Activated T-helper 17 cell treated with anti-CD3 and anti-CD28 coated beads, Interleukin-2, amount 50 U/mL, for 72 hours (primary cell): ENCODE data around the gene DOCK10. TPM values are rescaled to one million over a fixed set of nuclear protein-coding genes. Genes with fewer than 3 reads are reported as not detected.
A peak's percentile ranks its signal among the peaks of the same experiment; 100 is the strongest.

Experiments
- ATAC-seq: fragments of 150-1000 bp; cut with Tn5 transposase; replicated peaks from 2 replicates; pipeline ENCODE4 v1.10.0; 2021; ENCODE audit warnings: mild to moderate bottlenecking, moderate library complexity
- H3K27ac Mint-ChIP-seq: one replicate; pipeline ENCODE4 v1.8.0; 2022; ENCODE audit warnings: mixed read lengths
- H3K27me3 Mint-ChIP-seq: one replicate; pipeline ENCODE4 v1.8.0; 2022; ENCODE audit warnings: mixed read lengths
- H3K36me3 Mint-ChIP-seq: one replicate; pipeline ENCODE4 v1.8.0; 2022; ENCODE audit warnings: low read depth, mild to moderate bottlenecking, mixed read lengths
- H3K4me1 Mint-ChIP-seq: one replicate; pipeline ENCODE4 v1.8.0; 2022; ENCODE audit warnings: mixed read lengths
- H3K4me3 Mint-ChIP-seq: one replicate; pipeline ENCODE4 v1.8.0; 2022; ENCODE audit warnings: mild to moderate bottlenecking, mixed read lengths
- H3K9me3 Mint-ChIP-seq: one replicate; pipeline ENCODE4 v1.8.0; 2022; ENCODE audit warnings: mixed read lengths
- total RNA-seq, 2 donors: library from RNA; stranded (reverse); gene quantifications; one replicate each; pipeline ENCODE4 v1.2.3, GENCODE V29; 2022

DOCK10 gene
- total RNA-seq, 2 donors from 2014 or later, result 142 to 227 TPM

GRCh38 chr2:225010804-225011203 is 31.5 kb downstream of the DOCK10 start:
- peaks cover 13% of the 10 kb centered on the region for H3K36me3 Mint-ChIP-seq
- no peaks in the 10 kb centered on the region for H3K9me3 Mint-ChIP-seq
- peaks cover 63% of the 10 kb centered on the region for H3K4me1 Mint-ChIP-seq
- peak; percentile 84 for ATAC-seq
- H3K27ac Mint-ChIP-seq, result peak overlapping the region; percentile 90
- no peaks in the 10 kb centered on the region for H3K27me3 Mint-ChIP-seq
- peak overlapping the region; percentile 77 for H3K4me3 Mint-ChIP-seq

GRCh38 chr2:225009768-225010167 is 32.5 kb downstream of the DOCK10 start:
- Mint-ChIP-seq H3K4me1 (peaks cover 63% of the 10 kb centered on the region), H3K27ac (peak overlapping the region; percentile 90)

GRCh38 chr2:225008935-225009334 is 33.3 kb downstream of the DOCK10 start:
- Mint-ChIP-seq H3K27me3 (no peaks in the 10 kb centered on the region), H3K9me3 (no peaks in the 10 kb centered on the region), H3K4me1 (peaks cover 67% of the 10 kb centered on the region), H3K27ac (peak overlapping the region; percentile 90), H3K4me3 (peak overlapping the region; percentile 77), H3K36me3 (peaks cover 13% of the 10 kb centered on the region)
- ATAC-seq, result no peak

More at GRCh38 chr2:225009768-225010167, 32.5 kb downstream of the DOCK10 start:
- Mint-ChIP-seq H3K36me3 (peaks cover 13% of the 10 kb centered on the region), H3K4me3 (peak overlapping the region; percentile 77), H3K9me3 (no peaks in the 10 kb centered on the region), H3K27me3 (no peaks in the 10 kb centered on the region)
- no peak for ATAC-seq

- H3K4me1 Mint-ChIP-seq, result peaks cover 66% of the 10 kb centered on the region
- ATAC-seq, result no peak
- peaks cover 13% of the 10 kb centered on the region for H3K36me3 Mint-ChIP-seq
- H3K27me3 Mint-ChIP-seq, result no peaks in the 10 kb centered on the region
- H3K9me3 Mint-ChIP-seq, result no peaks in the 10 kb centered on the region
- peak overlapping the region; percentile 62 for H3K27ac Mint-ChIP-seq
- peak overlapping the region; percentile 77 for H3K4me3 Mint-ChIP-seq
Observed at GRCh38 chr2:225008179-225008856, 34.0 kb downstream of the DOCK10 start.

- peaks cover 13% of the 10 kb centered on the region for H3K36me3 Mint-ChIP-seq
- no peaks in the 10 kb centered on the region for H3K9me3 Mint-ChIP-seq
- ATAC-seq, result peak; percentile 16
- peak overlapping the region; percentile 22 for H3K4me3 Mint-ChIP-seq
- H3K4me1 Mint-ChIP-seq, result peaks cover 70% of the 10 kb centered on the region
- peak overlapping the region; percentile 41 for H3K27ac Mint-ChIP-seq
- H3K27me3 Mint-ChIP-seq, result no peaks in the 10 kb centered on the region
Observed at GRCh38 chr2:225006730-225007129, 35.5 kb downstream of the DOCK10 start.

GRCh38 chr2:225004597-225004996 is 37.7 kb downstream of the DOCK10 start:
- Mint-ChIP-seq H3K4me3 (peak overlapping the region; percentile 27), H3K9me3 (no peaks in the 10 kb centered on the region), H3K4me1 (peaks cover 64% of the 10 kb centered on the region), H3K27me3 (no peaks in the 10 kb centered on the region), H3K27ac (peak overlapping the region; percentile 65), H3K36me3 (peaks cover 8% of the 10 kb centered on the region)
- no peak for ATAC-seq

GRCh38 chr2:225002656-225003045 is 39.6 kb downstream of the DOCK10 start:
- Mint-ChIP-seq H3K4me1 (peaks cover 57% of the 10 kb centered on the region), H3K9me3 (no peaks in the 10 kb centered on the region), H3K27me3 (no peaks in the 10 kb centered on the region), H3K36me3 (peaks cover 13% of the 10 kb centered on the region), H3K27ac (peak overlapping the region; percentile 72), H3K4me3 (peak overlapping the region; percentile 59)
- peak; percentile 74 for ATAC-seq

GRCh38 chr2:225002039-225002655 is 40.1 kb downstream of the DOCK10 start:
- no peaks in the 10 kb centered on the region for H3K27me3 Mint-ChIP-seq
- H3K9me3 Mint-ChIP-seq, result no peaks in the 10 kb centered on the region
- peak; percentile 80 for ATAC-seq
- peak overlapping the region; percentile 72 for H3K27ac Mint-ChIP-seq
- peaks cover 52% of the 10 kb centered on the region for H3K4me1 Mint-ChIP-seq
- H3K36me3 Mint-ChIP-seq, result peaks cover 13% of the 10 kb centered on the region
- peak overlapping the region; percentile 59 for H3K4me3 Mint-ChIP-seq

- ATAC-seq, result no peak
- Mint-ChIP-seq H3K36me3 (peaks cover 21% of the 10 kb centered on the region), H3K27ac (no peak overlapping the region), H3K27me3 (no peaks in the 10 kb centered on the region), H3K4me1 (peaks cover 52% of the 10 kb centered on the region), H3K4me3 (no peak overlapping the region), H3K9me3 (no peaks in the 10 kb centered on the region)
Observed at GRCh38 chr2:224999754-225000153, 42.5 kb downstream of the DOCK10 start.

- Mint-ChIP-seq H3K36me3 (peaks cover 26% of the 10 kb centered on the region), H3K27ac (no peak overlapping the region)
Observed at GRCh38 chr2:224999321-224999720, 42.9 kb downstream of the DOCK10 start.

GRCh38 chr2:224997802-224998201 is 44.5 kb downstream of the DOCK10 start:
- ATAC-seq, result no peak
- peaks cover 54% of the 10 kb centered on the region for H3K4me1 Mint-ChIP-seq

More at GRCh38 chr2:224999321-224999720, 42.9 kb downstream of the DOCK10 start:
- ATAC-seq, result no peak
- peaks cover 56% of the 10 kb centered on the region for H3K4me1 Mint-ChIP-seq
- no peaks in the 10 kb centered on the region for H3K9me3 Mint-ChIP-seq
- no peak overlapping the region for H3K4me3 Mint-ChIP-seq
- H3K27me3 Mint-ChIP-seq, result no peaks in the 10 kb centered on the region

GRCh38 chr2:224995419-224995818 is 46.8 kb downstream of the DOCK10 start:
- H3K27ac Mint-ChIP-seq, result peak overlapping the region; percentile 34
- H3K9me3 Mint-ChIP-seq, result no peaks in the 10 kb centered on the region
- ATAC-seq, result no peak
- H3K4me3 Mint-ChIP-seq, result no peak overlapping the region
- no peaks in the 10 kb centered on the region for H3K27me3 Mint-ChIP-seq
- H3K4me1 Mint-ChIP-seq, result peaks cover 39% of the 10 kb centered on the region
- H3K36me3 Mint-ChIP-seq, result peaks cover 55% of the 10 kb centered on the region

More at GRCh38 chr2:224997802-224998201, 44.5 kb downstream of the DOCK10 start:
- peak overlapping the region; percentile 70 for H3K27ac Mint-ChIP-seq
- no peaks in the 10 kb centered on the region for H3K9me3 Mint-ChIP-seq
- H3K4me3 Mint-ChIP-seq, result no peak overlapping the region
- peaks cover 33% of the 10 kb centered on the region for H3K36me3 Mint-ChIP-seq
- H3K27me3 Mint-ChIP-seq, result no peaks in the 10 kb centered on the region

GRCh38 chr2:224994242-224994823 is 47.9 kb downstream of the DOCK10 start:
- Mint-ChIP-seq H3K27me3 (no peaks in the 10 kb centered on the region), H3K4me1 (peaks cover 38% of the 10 kb centered on the region), H3K36me3 (peaks cover 65% of the 10 kb centered on the region), H3K27ac (no peak overlapping the region), H3K9me3 (no peaks in the 10 kb centered on the region), H3K4me3 (no peak overlapping the region)
- no peak for ATAC-seq

GRCh38 chr2:224990710-224991109 is 51.6 kb downstream of the DOCK10 start:
- Mint-ChIP-seq H3K27me3 (no peaks in the 10 kb centered on the region), H3K27ac (no peak overlapping the region)
- no peak for ATAC-seq

GRCh38 chr2:224987733-224988132 is 54.5 kb downstream of the DOCK10 start:
- no peaks in the 10 kb centered on the region for H3K27me3 Mint-ChIP-seq
- peaks cover 59% of the 10 kb centered on the region for H3K4me1 Mint-ChIP-seq
- H3K27ac Mint-ChIP-seq, result peak overlapping the region; percentile 46
- H3K9me3 Mint-ChIP-seq, result peaks cover 3% of the 10 kb centered on the region
- ATAC-seq, result peak; percentile 86
- H3K36me3 Mint-ChIP-seq, result peaks cover 43% of the 10 kb centered on the region
- peak overlapping the region; percentile 44 for H3K4me3 Mint-ChIP-seq

More at GRCh38 chr2:224990710-224991109, 51.6 kb downstream of the DOCK10 start:
- H3K36me3 Mint-ChIP-seq, result peaks cover 59% of the 10 kb centered on the region
- H3K4me3 Mint-ChIP-seq, result no peak overlapping the region
- peaks cover 47% of the 10 kb centered on the region for H3K4me1 Mint-ChIP-seq
- no peaks in the 10 kb centered on the region for H3K9me3 Mint-ChIP-seq
